Body of pancreas (tissue), 4 donors: Measurements from ENCODE around the gene FXYD2.

Experiments
- POLR2A ChIP-seq, 3 donors: fragments of 450-650 bp; IDR thresholded peaks; one replicate each; pipeline ENCODE4 v1.6.1; 2016; ENCODE audit warnings: antibody characterized with exemption in 3 of 3, mild to moderate bottlenecking in 2 of 3
- TF ChIP-seq, protein P1 (sequence below), 7 experiments: fragments of 450-650 bp in 4 of 7; fragments of 200-600 bp in 3 of 7; sonication (generic) in 3 of 7; IDR thresholded peaks; one replicate each; pipeline ENCODE4 v1.5.1; 2016 to 2019; ENCODE audit warnings: antibody characterized with exemption in 7 of 7

DNA sequence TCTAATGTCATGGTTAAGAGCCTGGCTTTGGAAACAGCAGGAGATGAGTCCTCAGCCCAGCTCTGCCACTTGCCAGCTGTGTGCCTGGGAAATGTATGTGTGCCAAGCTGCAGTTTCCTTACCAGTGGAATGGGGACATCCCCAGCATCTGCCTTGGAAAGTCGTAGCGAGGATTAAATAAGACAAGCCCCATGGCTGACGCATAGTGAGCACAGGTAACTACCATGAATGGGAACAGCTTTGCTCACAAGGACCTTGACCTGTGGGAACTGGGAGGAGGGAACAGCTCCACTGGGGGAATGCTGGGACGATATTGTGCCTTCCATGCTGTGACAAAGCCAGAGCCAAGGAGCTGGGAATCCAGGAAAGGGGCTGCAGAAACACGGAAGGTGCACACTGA is 24.9 kb downstream of the FXYD2 start:
- TF ChIP-seq, protein P1, sequence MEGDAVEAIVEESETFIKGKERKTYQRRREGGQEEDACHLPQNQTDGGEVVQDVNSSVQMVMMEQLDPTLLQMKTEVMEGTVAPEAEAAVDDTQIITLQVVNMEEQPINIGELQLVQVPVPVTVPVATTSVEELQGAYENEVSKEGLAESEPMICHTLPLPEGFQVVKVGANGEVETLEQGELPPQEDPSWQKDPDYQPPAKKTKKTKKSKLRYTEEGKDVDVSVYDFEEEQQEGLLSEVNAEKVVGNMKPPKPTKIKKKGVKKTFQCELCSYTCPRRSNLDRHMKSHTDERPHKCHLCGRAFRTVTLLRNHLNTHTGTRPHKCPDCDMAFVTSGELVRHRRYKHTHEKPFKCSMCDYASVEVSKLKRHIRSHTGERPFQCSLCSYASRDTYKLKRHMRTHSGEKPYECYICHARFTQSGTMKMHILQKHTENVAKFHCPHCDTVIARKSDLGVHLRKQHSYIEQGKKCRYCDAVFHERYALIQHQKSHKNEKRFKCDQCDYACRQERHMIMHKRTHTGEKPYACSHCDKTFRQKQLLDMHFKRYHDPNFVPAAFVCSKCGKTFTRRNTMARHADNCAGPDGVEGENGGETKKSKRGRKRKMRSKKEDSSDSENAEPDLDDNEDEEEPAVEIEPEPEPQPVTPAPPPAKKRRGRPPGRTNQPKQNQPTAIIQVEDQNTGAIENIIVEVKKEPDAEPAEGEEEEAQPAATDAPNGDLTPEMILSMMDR (IDR thresholded peaks at IDR 0.05) = no peak
- no peak for TF ChIP-seq POLR2A (IDR thresholded peaks at IDR 0.05)
